Thymus (tissue), 11 donors: ENCODE results near the gene MTAP. TPM values are rescaled to one million over a fixed set of nuclear protein-coding genes. Genes with fewer than 3 reads are reported as not detected.

Experiments
- DNase-seq, 9 donors: peaks; one replicate each; pipeline ENCODE4 v3.0.0-alpha.2; 2013; ENCODE audit warnings: low spot score in 9 of 9, low read depth in 6 of 9, missing footprints in 1 of 9
- H3K27ac ChIP-seq, 2 donors: one replicate each; pipeline ENCODE4 v1.5.1; 2013; ENCODE audit warnings: control low read depth in 1 of 2, low read depth in 1 of 2, low read length in 1 of 2, mild to moderate bottlenecking in 1 of 2, moderate library complexity in 1 of 2
- H3K27me3 ChIP-seq, 2 donors: one replicate each; pipeline ENCODE4 v1.5.1; 2013; ENCODE audit warnings: low read length in 1 of 2; ENCODE audit not compliant: control insufficient read depth in 2 of 2, insufficient read depth in 1 of 2
- H3K36me3 ChIP-seq, 2 donors: one replicate each; pipeline ENCODE4 v1.5.1; 2013; ENCODE audit warnings: low read length in 1 of 2, mild to moderate bottlenecking in 1 of 2, moderate library complexity in 1 of 2; ENCODE audit not compliant: control insufficient read depth in 2 of 2, insufficient read depth in 2 of 2
- H3K4me1 ChIP-seq, 2 donors: one replicate each; pipeline ENCODE4 v1.5.1; 2013; ENCODE audit warnings: low read length in 2 of 2; ENCODE audit not compliant: control insufficient read depth in 2 of 2, insufficient read depth in 2 of 2
- H3K4me3 ChIP-seq, 2 donors: one replicate each; pipeline ENCODE4 v1.5.1; 2013; ENCODE audit warnings: low read length in 2 of 2, control low read depth in 1 of 2, mild to moderate bottlenecking in 1 of 2
- H3K9me3 ChIP-seq, 2 donors: one replicate each; pipeline ENCODE4 v1.5.1; 2013; ENCODE audit warnings: low read length in 1 of 2, mild to moderate bottlenecking in 1 of 2; ENCODE audit not compliant: control insufficient read depth in 2 of 2, insufficient read depth in 1 of 2
- WGBS: extraction: QIAGEN DNeasy Blood & Tissue Kit; methylation state at CpG from one replicate; pipeline ENCODE4 v1.1.7; 2013; 5-methylcytosine and 5-hydroxymethylcytosine counted together
- polyA plus RNA-seq: library from polyadenylated mRNA; stranded (reverse); fragments of 200-250 nt; gene quantifications from one replicate; pipeline ENCODE4 v1.2.3, GENCODE V29; 2013
- total RNA-seq: library from RNA; stranded (reverse); fragments of 120-200 nt; gene quantifications from one replicate; pipeline ENCODE4 v1.2.4, GENCODE V29; 2013
- donor health status: healthy.

Gene MTAP
- total and polyA plus RNA-seq, 2 donors, result 12.4 to 20.8 TPM

- Histone ChIP-seq H3K27me3 (peaks cover 25 to 83% of the 10 kb centered on the region in 2 donors), H3K4me1 (no peaks in the 10 kb centered on the region), H3K4me3 (no peak overlapping the region), H3K27ac (no peak overlapping the region), H3K36me3 (no peaks in the 10 kb centered on the region), H3K9me3 (no peaks in the 10 kb centered on the region)
- no peak for DNase-seq
Measured at GRCh38 chr9:21984101-21984500, 181.7 kb downstream of the MTAP start.

DNA sequence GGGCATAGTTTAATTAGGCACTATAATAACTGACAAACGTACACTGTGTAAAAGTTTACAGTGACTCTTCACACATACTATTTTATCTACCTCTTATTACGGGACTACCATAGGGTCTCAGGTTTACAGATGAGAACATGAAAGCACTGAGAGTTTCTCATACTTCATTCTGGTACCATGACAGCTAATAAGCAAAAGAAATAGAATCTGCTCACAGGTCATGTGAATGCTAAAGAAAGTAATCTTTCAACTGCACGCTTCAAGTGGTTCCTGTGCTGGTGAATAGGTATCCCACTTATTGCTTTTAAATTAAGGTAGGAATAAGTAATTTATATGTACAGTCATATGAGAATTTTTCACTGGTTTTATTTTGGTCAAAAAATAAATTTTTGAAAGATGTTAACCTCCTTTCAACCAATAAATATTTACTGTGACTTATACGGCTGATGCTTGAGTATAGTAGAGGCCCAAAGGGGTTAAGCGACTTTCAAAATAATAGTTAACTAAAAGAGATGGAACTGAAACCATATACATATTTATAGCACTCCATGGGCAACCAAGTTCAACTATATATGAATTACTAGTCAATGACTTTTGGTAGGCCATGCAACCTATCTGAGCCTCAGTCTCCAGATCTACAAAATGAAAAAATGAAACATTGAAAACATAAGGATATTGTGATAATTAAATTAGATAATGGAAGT is 183.7 kb downstream of the MTAP start:
- Histone ChIP-seq H3K4me1 (no peaks in the 10 kb centered on the region), H3K4me3 (no peak overlapping the region), H3K27me3 (peaks cover 22 to 88% of the 10 kb centered on the region in 2 donors), H3K36me3 (no peaks in the 10 kb centered on the region), H3K9me3 (no peaks in the 10 kb centered on the region), H3K27ac (no peak overlapping the region)
- DNase-seq, result no peak
- 76% methylated on average over 5 of the region's 5 CpGs for WGBS

Other genes starting within 250 kb of the MTAP start
- 1.6 TPM for gene CDKN2A, start 191.8 kb downstream of the MTAP start, total RNA-seq
- 5.3 TPM for gene CDKN2A, start 191.8 kb downstream of the MTAP start, polyA plus RNA-seq
- gene CDKN2B-AS1, start 192.2 kb downstream of the MTAP start, total RNA-seq, result 0.61 TPM
- 1.2 TPM for gene CDKN2B-AS1, start 192.2 kb downstream of the MTAP start, polyA plus RNA-seq
- gene CDKN2B, start 206.7 kb downstream of the MTAP start, total RNA-seq, result 0.80 TPM
- 7.3 TPM for gene CDKN2B, start 206.7 kb downstream of the MTAP start, polyA plus RNA-seq